ENCODE measurements around the gene DNM1L.
"Not testable (repeated sequence)": the region's sequence is repeated elsewhere in the genome, so short reads cannot be mapped to it uniquely, and the experiment has no call there.

Gene DNM1L

GRCh38 chr12:32695787-32696186 is 16.7 kb downstream of the DNM1L start:
- Histone ChIP-seq H3K9ac (ENCODE audit: low read length in 2 of 2) (no peak overlapping the region), H3K9me3 (ENCODE audit: control insufficient read depth in 2 of 2, low read length in 2 of 2) (no peaks in the 10 kb centered on the region), H3K4me1 (ENCODE audit: control insufficient read depth, insufficient read depth, low read length) (peaks cover 4% of the 10 kb centered on the region), H3K27ac (ENCODE audit: low read length) (no peak overlapping the region), H3K27me3 (ENCODE audit: control insufficient read depth in 1 of 2, insufficient read depth in 2 of 2, low read length in 2 of 2) (no peaks in the 10 kb centered on the region), H3K4me3 (ENCODE audit: low read length in 2 of 2) (no peak overlapping the region), H3K36me3 (ENCODE audit: control insufficient read depth in 2 of 2, insufficient read depth in 2 of 2, low read length in 2 of 2) (no peaks in the 10 kb centered on the region)

GRCh38 chr12:32697445-32697844 is 18.3 kb downstream of the DNM1L start:
- Histone ChIP-seq H3K27ac (ENCODE audit: low read length) (no peak overlapping the region), H3K4me1 (ENCODE audit: control insufficient read depth, insufficient read depth, low read length) (peaks cover 4% of the 10 kb centered on the region), H3K4me3 (ENCODE audit: low read length in 2 of 2) (no peak overlapping the region), H3K36me3 (ENCODE audit: control insufficient read depth in 2 of 2, insufficient read depth in 2 of 2, low read length in 2 of 2) (no peaks in the 10 kb centered on the region), H3K27me3 (ENCODE audit: control insufficient read depth in 1 of 2, insufficient read depth in 2 of 2, low read length in 2 of 2) (no peaks in the 10 kb centered on the region), H3K9me3 (ENCODE audit: control insufficient read depth in 2 of 2, low read length in 2 of 2) (no peaks in the 10 kb centered on the region), H3K9ac (ENCODE audit: low read length in 2 of 2) (no peak overlapping the region)

- H3K27me3 ChIP-seq (ENCODE audit: control insufficient read depth in 1 of 2, insufficient read depth in 2 of 2, low read length in 2 of 2), result no peaks in the 10 kb centered on the region
- no peak overlapping the region for H3K4me3 ChIP-seq (ENCODE audit: low read length in 2 of 2)
- no peak overlapping the region for H3K9ac ChIP-seq (ENCODE audit: low read length in 2 of 2)
- H3K4me1 ChIP-seq (ENCODE audit: control insufficient read depth, insufficient read depth, low read length), result peaks cover 4% of the 10 kb centered on the region
- no peak overlapping the region for H3K27ac ChIP-seq (ENCODE audit: low read length)
- H3K9me3 ChIP-seq (ENCODE audit: control insufficient read depth in 2 of 2, low read length in 2 of 2), result no peaks in the 10 kb centered on the region
- H3K36me3 ChIP-seq (ENCODE audit: control insufficient read depth in 2 of 2, insufficient read depth in 2 of 2, low read length in 2 of 2), result no peaks in the 10 kb centered on the region
Observed at GRCh38 chr12:32698285-32698684, 19.2 kb downstream of the DNM1L start.

GRCh38 chr12:32699437-32699836 is 20.3 kb downstream of the DNM1L start:
- not testable (repeated sequence) for H3K27ac ChIP-seq (ENCODE audit: low read length); H3K9me3 ChIP-seq (ENCODE audit: control insufficient read depth in 2 of 2, low read length in 2 of 2); H3K9ac ChIP-seq (ENCODE audit: low read length in 2 of 2); H3K4me3 ChIP-seq (ENCODE audit: low read length in 2 of 2); H3K4me1 ChIP-seq (ENCODE audit: control insufficient read depth, insufficient read depth, low read length); H3K36me3 ChIP-seq (ENCODE audit: control insufficient read depth in 2 of 2, insufficient read depth in 2 of 2, low read length in 2 of 2); H3K27me3 ChIP-seq (ENCODE audit: control insufficient read depth in 1 of 2, insufficient read depth in 2 of 2, low read length in 2 of 2)

GRCh38 chr12:32702473-32702872 is 23.4 kb downstream of the DNM1L start:
- no peaks in the 10 kb centered on the region for H3K27me3 ChIP-seq (ENCODE audit: control insufficient read depth in 1 of 2, insufficient read depth in 2 of 2, low read length in 2 of 2)
- peaks cover 0 to 4% of the 10 kb centered on the region in 2 donors for H3K36me3 ChIP-seq (ENCODE audit: control insufficient read depth in 2 of 2, insufficient read depth in 2 of 2, low read length in 2 of 2)
- no peak overlapping the region for H3K4me3 ChIP-seq (ENCODE audit: low read length in 2 of 2)
- no peak overlapping the region for H3K9ac ChIP-seq (ENCODE audit: low read length in 2 of 2)
- no peak overlapping the region for H3K27ac ChIP-seq (ENCODE audit: low read length)
- peaks cover 4% of the 10 kb centered on the region for H3K4me1 ChIP-seq (ENCODE audit: control insufficient read depth, insufficient read depth, low read length)
- H3K9me3 ChIP-seq (ENCODE audit: control insufficient read depth in 2 of 2, low read length in 2 of 2), result no peaks in the 10 kb centered on the region

GRCh38 chr12:32702946-32703345 is 23.8 kb downstream of the DNM1L start:
- Histone ChIP-seq H3K27ac (ENCODE audit: low read length) (no peak overlapping the region), H3K9me3 (ENCODE audit: control insufficient read depth in 2 of 2, low read length in 2 of 2) (no peaks in the 10 kb centered on the region), H3K4me1 (ENCODE audit: control insufficient read depth, insufficient read depth, low read length) (peaks cover 4% of the 10 kb centered on the region), H3K4me3 (ENCODE audit: low read length in 2 of 2) (no peak overlapping the region), H3K9ac (ENCODE audit: low read length in 2 of 2) (no peak overlapping the region), H3K27me3 (ENCODE audit: control insufficient read depth in 1 of 2, insufficient read depth in 2 of 2, low read length in 2 of 2) (no peaks in the 10 kb centered on the region), H3K36me3 (ENCODE audit: control insufficient read depth in 2 of 2, insufficient read depth in 2 of 2, low read length in 2 of 2) (peaks cover 0 to 4% of the 10 kb centered on the region in 2 donors)

- Histone ChIP-seq H3K36me3 (ENCODE audit: control insufficient read depth in 2 of 2, insufficient read depth in 2 of 2, low read length in 2 of 2) (peaks cover 0 to 7% of the 10 kb centered on the region in 2 donors), H3K4me3 (ENCODE audit: low read length in 2 of 2) (no peak overlapping the region), H3K27ac (ENCODE audit: low read length) (no peak overlapping the region), H3K9me3 (ENCODE audit: control insufficient read depth in 2 of 2, low read length in 2 of 2) (no peaks in the 10 kb centered on the region), H3K9ac (ENCODE audit: low read length in 2 of 2) (no peak overlapping the region), H3K27me3 (ENCODE audit: control insufficient read depth in 1 of 2, insufficient read depth in 2 of 2, low read length in 2 of 2) (no peaks in the 10 kb centered on the region), H3K4me1 (ENCODE audit: control insufficient read depth, insufficient read depth, low read length) (no peaks in the 10 kb centered on the region)
Observed at GRCh38 chr12:32705783-32706182, 26.7 kb downstream of the DNM1L start.

GRCh38 chr12:32706335-32707024 is 27.4 kb downstream of the DNM1L start:
- Histone ChIP-seq H3K4me1 (ENCODE audit: control insufficient read depth, insufficient read depth, low read length) (no peaks in the 10 kb centered on the region), H3K27ac (ENCODE audit: low read length) (no peak overlapping the region), H3K9ac (ENCODE audit: low read length in 2 of 2) (no peak overlapping the region), H3K4me3 (ENCODE audit: low read length in 2 of 2) (no peak overlapping the region), H3K9me3 (ENCODE audit: control insufficient read depth in 2 of 2, low read length in 2 of 2) (no peaks in the 10 kb centered on the region), H3K27me3 (ENCODE audit: control insufficient read depth in 1 of 2, insufficient read depth in 2 of 2, low read length in 2 of 2) (no peaks in the 10 kb centered on the region), H3K36me3 (ENCODE audit: control insufficient read depth in 2 of 2, insufficient read depth in 2 of 2, low read length in 2 of 2) (peaks cover 5 to 10% of the 10 kb centered on the region in 2 donors)

GRCh38 chr12:32708926-32709325 is 29.8 kb downstream of the DNM1L start:
- Histone ChIP-seq H3K9ac (ENCODE audit: low read length in 2 of 2) (no peak overlapping the region), H3K4me1 (ENCODE audit: control insufficient read depth, insufficient read depth, low read length) (no peaks in the 10 kb centered on the region), H3K27ac (ENCODE audit: low read length) (no peak overlapping the region), H3K4me3 (ENCODE audit: low read length in 2 of 2) (no peak overlapping the region), H3K9me3 (ENCODE audit: control insufficient read depth in 2 of 2, low read length in 2 of 2) (no peaks in the 10 kb centered on the region), H3K27me3 (ENCODE audit: control insufficient read depth in 1 of 2, insufficient read depth in 2 of 2, low read length in 2 of 2) (no peaks in the 10 kb centered on the region), H3K36me3 (ENCODE audit: control insufficient read depth in 2 of 2, insufficient read depth in 2 of 2, low read length in 2 of 2) (peaks cover 14 to 19% of the 10 kb centered on the region in 2 donors)

- peaks cover 17 to 27% of the 10 kb centered on the region in 2 donors for H3K36me3 ChIP-seq (ENCODE audit: control insufficient read depth in 2 of 2, insufficient read depth in 2 of 2, low read length in 2 of 2)
- no peaks in the 10 kb centered on the region for H3K4me1 ChIP-seq (ENCODE audit: control insufficient read depth, insufficient read depth, low read length)
- no peak overlapping the region for H3K4me3 ChIP-seq (ENCODE audit: low read length in 2 of 2)
- no peak overlapping the region for H3K9ac ChIP-seq (ENCODE audit: low read length in 2 of 2)
- H3K27ac ChIP-seq (ENCODE audit: low read length), result no peak overlapping the region
- no peaks in the 10 kb centered on the region for H3K27me3 ChIP-seq (ENCODE audit: control insufficient read depth in 1 of 2, insufficient read depth in 2 of 2, low read length in 2 of 2)
- no peaks in the 10 kb centered on the region for H3K9me3 ChIP-seq (ENCODE audit: control insufficient read depth in 2 of 2, low read length in 2 of 2)
Observed at GRCh38 chr12:32714772-32715171, 35.7 kb downstream of the DNM1L start.

GRCh38 chr12:32718926-32719325 is 39.8 kb downstream of the DNM1L start:
- H3K9ac ChIP-seq (ENCODE audit: low read length in 2 of 2), result no peak overlapping the region
- H3K9me3 ChIP-seq (ENCODE audit: control insufficient read depth in 2 of 2, low read length in 2 of 2), result no peaks in the 10 kb centered on the region
- H3K27ac ChIP-seq (ENCODE audit: low read length), result no peak overlapping the region
- H3K36me3 ChIP-seq (ENCODE audit: control insufficient read depth in 2 of 2, insufficient read depth in 2 of 2, low read length in 2 of 2), result peaks cover 13 to 32% of the 10 kb centered on the region in 2 donors
- H3K27me3 ChIP-seq (ENCODE audit: control insufficient read depth in 1 of 2, insufficient read depth in 2 of 2, low read length in 2 of 2), result no peaks in the 10 kb centered on the region
- no peak overlapping the region for H3K4me3 ChIP-seq (ENCODE audit: low read length in 2 of 2)
- peaks cover 2% of the 10 kb centered on the region for H3K4me1 ChIP-seq (ENCODE audit: control insufficient read depth, insufficient read depth, low read length)

Data from stomach smooth muscle (tissue), 2 donors.